CD4-positive, alpha-beta T cell treated with Interleukin-15 for 4 hours (primary cell): ENCODE data around the gene COL5A2.

ENCODE experiments used
- DNase-seq: peaks from one replicate; pipeline ENCODE4 v3.0.0-alpha.2; 2020; ENCODE audit warnings: low spot score

The COL5A2 gene

GRCh38 chr2:189147361-189147760, 32.2 kb downstream of the COL5A2 start:
- no peak for DNase-seq

GRCh38 chr2:189146553-189146952, 33.0 kb downstream of the COL5A2 start:
- no peak for DNase-seq

DNA sequence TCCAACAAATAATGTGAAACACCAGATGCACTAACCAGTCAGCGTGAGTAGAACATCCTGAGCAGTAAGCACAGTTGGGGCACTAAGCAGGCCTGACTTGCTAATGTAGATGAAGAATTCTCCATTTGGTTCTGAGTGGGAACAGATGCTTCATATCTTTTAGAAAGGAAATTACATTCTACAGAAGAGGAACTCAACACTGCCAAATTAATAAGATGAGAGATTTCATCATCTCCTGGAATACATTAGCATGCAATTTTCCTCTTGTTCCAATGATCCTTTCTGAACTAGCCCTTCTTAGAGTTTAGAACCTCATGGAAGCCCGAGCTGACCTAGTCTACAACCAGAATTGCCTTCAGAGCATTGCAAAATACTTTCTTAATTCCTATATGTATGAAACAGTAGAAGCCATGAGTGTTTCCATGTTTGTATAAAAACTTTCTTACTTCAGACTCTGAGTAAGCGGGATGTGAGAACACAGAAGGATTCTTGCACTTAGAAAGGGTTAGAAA, 34.8 kb downstream of the COL5A2 start:
- DNase-seq = no peak

DNA sequence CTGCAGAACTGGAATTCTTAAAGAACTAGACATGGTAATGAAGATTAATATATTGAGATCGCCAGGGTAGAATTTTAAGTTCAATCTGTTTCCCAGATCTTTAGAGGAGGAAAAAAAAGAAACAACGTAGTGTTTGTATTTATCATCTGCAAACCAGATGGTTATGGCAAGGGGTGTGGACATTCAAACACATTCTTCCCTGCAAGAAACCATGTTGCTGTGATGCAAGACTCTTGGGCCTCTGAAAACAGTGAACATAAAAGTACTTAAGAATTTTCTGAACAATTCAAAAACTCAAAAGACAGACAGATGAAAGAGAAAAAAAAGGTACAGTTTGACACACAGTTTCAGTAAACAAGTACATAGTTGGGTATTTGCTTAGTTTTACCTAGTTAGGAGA, 35.6 kb downstream of the COL5A2 start:
- DNase-seq = no peak

- peak; percentile 63 for DNase-seq
Observed at GRCh38 chr2:189142893-189143759, 36.4 kb downstream of the COL5A2 start.

DNA sequence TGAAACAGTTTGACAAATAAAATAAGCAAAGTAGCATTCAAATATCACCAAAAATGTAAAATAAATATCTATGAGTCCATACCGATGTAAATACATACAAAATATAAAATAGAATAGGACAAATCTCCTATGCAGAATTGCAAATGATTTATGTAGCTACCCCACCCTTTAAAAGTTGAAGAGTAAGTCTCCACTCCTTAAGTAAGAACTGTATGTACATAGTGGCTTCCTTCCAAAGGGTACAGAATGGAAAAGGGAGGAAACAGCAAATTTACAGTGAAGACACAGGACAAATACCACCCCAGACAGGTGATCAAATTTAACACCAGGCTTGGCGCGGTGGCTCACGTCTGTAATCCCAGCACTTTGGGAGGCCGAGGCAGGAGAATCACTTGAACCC, 40.8 kb downstream of the COL5A2 start:
- DNase-seq = no peak

DNA sequence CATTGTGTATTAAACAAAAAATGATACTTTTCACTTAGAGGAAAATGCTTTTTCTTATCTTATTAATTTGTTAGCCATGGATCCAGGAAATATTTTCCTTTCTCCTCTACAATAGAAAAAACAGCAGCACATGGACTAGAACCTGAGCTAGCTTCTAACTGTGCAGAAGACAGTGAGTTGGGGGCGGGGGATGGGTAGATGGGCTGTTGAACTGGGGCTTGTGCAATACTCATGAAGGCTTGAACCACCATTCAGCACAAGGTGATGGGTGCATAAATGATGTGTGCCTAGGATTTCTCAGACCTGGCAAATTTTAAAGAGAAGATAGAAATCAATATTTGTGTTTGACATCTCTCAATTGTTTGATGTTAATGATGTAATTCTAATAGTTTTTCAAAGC, 42.0 kb downstream of the COL5A2 start:
- no peak for DNase-seq

DNA sequence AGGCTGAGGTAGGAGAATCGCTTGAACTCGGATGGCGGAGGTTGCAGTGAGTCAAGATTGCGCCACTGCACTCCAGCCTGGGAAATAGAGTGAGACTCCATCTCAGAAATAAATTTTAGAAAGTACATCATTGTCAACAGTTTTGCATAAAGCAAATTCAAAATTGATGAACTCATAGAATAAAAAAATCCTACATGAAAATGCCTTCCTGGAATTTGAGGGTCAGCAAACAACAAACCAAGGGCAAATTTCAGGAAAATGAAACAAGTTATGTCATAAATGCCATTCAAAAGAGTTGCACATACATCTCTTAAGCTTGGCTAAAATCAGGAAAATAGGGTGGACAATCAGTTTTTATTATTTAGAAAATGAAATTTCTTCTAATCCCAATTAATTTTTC, 45.1 kb downstream of the COL5A2 start:
- no peak for DNase-seq

DNA sequence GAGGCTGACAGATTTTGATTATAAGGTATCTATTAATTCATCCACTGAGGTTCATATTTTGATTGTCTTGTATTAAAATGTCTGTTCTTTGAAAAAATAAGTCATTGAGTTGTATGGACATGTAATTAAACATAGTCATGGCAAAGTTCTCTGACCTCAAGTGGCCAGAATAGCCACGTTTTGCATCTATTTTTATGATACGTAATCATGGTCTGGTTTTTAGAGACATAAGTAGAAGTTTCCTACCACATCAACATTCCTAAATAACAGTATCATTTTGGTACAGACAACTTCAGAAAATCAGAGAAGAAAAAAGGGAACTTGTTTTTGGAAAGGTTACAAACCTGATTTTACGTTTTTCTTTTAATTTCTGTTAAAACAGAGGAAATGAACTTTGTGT, 47.6 kb downstream of the COL5A2 start:
- DNase-seq = no peak

DNA sequence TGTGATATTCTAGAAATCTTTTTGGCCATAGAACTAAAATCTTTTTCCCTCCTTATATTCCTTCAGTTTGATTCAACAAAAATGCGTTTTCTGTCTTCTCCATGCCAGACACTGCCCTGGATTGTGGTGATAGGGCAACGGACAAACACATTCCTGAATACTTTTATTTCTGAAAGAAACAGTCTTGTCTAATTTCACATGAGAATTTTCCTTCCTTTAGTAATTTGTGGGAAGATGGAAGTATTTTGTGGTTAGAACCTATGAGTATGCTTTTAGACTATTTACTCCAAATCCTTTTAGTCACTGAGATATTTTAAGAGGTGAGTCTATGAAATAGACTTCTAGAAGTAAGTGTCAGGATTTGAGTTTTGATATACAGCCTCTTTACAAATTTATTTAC, 49.6 kb downstream of the COL5A2 start:
- no peak for DNase-seq

GRCh38 chr2:189128970-189129369, 50.6 kb downstream of the COL5A2 start:
- no peak for DNase-seq

GRCh38 chr2:189127756-189128155, 51.8 kb downstream of the COL5A2 start:
- DNase-seq = no peak

DNA sequence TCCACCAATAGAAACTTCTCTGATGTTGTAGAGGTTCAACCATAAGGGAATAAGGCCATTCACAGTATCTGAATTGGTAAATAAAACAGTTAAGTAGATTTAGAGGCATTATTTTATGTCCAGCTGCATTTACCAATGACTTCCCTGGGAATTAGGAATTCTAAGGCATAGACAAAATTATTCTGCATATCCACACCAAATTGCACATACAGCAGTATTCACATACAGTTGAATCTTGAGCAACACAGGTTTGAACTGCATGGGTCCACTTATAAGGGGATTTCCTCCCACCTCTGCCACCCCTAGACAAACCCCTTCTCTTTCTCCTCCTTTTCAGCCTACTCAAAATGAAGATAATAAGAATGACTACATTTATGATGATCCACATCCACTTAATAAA, 54.4 kb downstream of the COL5A2 start:
- DNase-seq = no peak

GRCh38 chr2:189124175-189124574, 55.4 kb downstream of the COL5A2 start:
- DNase-seq = no peak

- DNase-seq = no peak
Observed at GRCh38 chr2:189118386-189118785, 61.2 kb downstream of the COL5A2 start.

- no peak for DNase-seq
Observed at GRCh38 chr2:189116979-189117378, 62.6 kb downstream of the COL5A2 start.

DNA sequence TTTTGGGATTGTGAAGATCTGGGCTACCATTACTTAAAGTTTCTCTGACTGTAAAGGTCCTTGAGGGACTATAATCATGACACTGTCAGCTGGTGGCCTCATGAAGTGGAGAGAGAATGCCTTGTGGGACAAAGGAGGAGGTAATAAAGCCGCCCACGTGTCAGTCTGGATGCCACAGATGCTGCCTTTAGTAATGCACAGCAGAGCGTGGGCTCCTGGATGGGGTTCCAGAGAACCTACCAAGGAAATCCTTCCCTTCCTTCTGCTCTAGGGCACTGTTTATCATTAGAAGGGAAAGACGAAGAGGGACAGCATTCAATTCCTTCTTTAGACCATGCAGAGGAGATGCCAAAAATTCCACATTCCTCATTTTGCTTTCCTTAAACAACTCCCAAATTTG, 63.5 kb downstream of the COL5A2 start:
- no peak for DNase-seq

GRCh38 chr2:189115126-189115525, 64.4 kb downstream of the COL5A2 start:
- DNase-seq = no peak

DNA sequence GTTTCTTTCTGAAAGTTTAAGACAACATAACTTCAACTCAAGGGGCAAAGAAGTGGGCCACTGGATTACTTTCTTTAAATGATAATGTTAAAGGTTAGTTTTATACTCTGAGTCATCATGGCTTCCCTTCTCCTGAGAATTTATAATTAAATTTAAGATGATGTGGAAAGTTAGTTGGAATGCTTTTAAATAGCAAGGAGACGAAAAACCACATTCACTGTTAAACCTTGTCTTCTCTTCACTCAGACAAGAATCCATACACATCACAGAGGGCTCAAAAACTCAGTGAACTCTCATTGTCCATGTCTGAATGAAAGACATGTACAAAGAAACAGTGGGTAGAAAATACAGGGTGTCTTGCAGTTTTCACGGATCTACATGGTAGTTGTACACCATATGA, 65.6 kb downstream of the COL5A2 start:
- no peak for DNase-seq

DNA sequence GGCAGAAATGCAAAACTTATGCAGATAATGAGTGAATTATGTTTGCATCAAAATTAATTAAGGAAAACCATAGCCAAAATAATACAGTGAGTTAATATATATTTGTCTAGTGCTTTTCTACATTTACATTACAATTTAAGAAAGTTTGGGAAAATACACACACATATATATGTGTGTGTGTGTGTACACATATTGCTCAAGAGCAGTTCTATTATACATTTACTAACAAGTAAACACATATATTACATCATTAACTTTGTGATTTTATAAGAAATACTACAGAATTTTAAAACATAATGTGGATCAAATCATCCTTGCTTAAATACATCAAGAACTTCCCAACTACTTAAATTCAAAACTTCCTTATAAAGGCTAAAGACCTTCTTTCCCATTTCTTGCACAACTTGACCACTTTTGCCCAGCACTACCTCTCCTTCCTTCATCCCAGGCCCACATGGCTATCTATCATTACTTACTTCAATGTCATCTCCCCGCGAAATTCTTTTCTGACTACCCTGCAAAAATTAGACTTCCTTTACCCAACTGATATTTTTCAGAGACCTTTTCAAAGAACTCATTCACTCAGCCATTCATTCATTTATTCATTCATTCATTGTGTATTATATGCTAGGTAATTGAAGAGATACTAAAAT, 68.4 kb downstream of the COL5A2 start:
- no peak for DNase-seq

- no peak for DNase-seq
Observed at GRCh38 chr2:189109921-189110397, 69.6 kb downstream of the COL5A2 start.

- DNase-seq = no peak
Observed at GRCh38 chr2:189104934-189105333, 74.6 kb downstream of the COL5A2 start.

DNA sequence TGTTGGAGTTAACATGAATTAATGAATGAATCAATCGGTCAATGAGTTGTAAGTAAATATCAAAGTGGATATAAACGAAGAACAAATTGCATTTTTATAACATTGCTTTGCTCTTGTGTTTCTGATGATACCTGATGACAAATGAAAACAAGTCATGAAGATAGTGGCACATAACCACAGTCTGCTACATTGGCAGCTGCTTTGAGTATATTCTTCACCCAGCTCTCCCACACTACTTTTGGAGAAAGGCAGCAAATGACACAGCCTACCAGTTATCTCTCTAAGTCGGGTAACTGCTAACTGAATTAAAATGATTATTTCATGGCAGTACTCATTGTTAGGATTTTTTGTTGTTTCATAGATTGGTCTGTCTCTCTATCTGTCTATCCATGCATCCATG, 76.8 kb downstream of the COL5A2 start:
- no peak for DNase-seq
